Activated CD4-positive, CD25-positive, alpha-beta regulatory T cell (primary cell): ENCODE data around the gene CWC27.

Experiments used
- DNase-seq, 4 experiments: peaks; one replicate each; lab custom pipeline; 2025; lab: John Stamatoyannopoulos, UW

CWC27 gene, protein sequence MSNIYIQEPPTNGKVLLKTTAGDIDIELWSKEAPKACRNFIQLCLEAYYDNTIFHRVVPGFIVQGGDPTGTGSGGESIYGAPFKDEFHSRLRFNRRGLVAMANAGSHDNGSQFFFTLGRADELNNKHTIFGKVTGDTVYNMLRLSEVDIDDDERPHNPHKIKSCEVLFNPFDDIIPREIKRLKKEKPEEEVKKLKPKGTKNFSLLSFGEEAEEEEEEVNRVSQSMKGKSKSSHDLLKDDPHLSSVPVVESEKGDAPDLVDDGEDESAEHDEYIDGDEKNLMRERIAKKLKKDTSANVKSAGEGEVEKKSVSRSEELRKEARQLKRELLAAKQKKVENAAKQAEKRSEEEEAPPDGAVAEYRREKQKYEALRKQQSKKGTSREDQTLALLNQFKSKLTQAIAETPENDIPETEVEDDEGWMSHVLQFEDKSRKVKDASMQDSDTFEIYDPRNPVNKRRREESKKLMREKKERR

GRCh38 chr5:64768358-64769312, at the start of gene CWC27, which contains the start of gene SREK1IP1:
Gene CWC27 (plus strand): TSS chr5:64768930. CDS start chr5:64769147, 217 bp downstream.
Gene SREK1IP1 (minus strand): TSS chr5:64768691. CDS start chr5:64768517, 174 bp downstream.
- DNase-seq = peak; percentile 53 to 64 (median 62)

- DNase-seq = no peak
Measured at GRCh38 chr5:64722588-64722987, 46.1 kb upstream of the CWC27 start.

- no peak for DNase-seq
Measured at GRCh38 chr5:64727150-64727549, 41.6 kb upstream of the CWC27 start.

- no peak for DNase-seq
Measured at GRCh38 chr5:64742411-64742810, 26.3 kb upstream of the CWC27 start.

- DNase-seq = no peak
Measured at GRCh38 chr5:64742821-64743220, 25.9 kb upstream of the CWC27 start.

DNA sequence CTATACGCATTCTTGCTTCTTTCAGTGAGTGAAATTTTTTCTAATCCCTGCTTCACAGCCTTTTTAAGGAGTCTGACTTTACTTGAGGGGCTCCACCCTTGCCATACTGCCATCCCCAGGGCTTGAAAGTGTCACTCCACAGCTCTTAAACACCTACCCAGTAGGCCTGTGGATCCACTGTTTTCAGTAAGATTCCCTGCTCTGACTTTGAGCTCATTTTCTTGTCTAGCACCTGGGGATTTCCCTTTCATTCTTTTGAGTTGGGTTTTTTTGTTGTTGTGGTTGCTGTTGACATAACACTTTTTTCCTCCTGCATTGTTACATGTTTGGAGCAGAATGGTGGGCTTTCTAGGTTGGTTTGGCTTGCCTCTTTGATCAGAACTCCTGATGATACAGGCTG, 23.8 kb upstream of the CWC27 start:
- no peak for DNase-seq

DNA sequence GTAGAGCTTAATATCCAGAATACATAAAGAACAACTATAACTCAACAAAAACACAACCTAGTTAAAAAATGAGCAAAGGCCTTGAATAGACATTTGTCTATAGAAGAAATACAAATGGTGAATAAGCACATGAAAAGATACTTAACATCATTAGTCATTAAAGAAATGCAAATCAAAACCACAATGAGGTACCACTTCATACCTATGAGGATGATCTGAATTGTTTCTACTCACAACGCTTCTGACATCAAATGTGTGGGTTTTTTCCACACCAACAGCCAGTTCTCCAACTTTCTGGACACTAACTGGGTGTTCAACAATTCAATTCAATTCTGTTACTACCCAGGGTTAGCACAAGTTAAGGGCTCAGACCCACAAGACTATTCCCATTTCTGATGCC, 22.3 kb upstream of the CWC27 start:
- no peak for DNase-seq

DNA sequence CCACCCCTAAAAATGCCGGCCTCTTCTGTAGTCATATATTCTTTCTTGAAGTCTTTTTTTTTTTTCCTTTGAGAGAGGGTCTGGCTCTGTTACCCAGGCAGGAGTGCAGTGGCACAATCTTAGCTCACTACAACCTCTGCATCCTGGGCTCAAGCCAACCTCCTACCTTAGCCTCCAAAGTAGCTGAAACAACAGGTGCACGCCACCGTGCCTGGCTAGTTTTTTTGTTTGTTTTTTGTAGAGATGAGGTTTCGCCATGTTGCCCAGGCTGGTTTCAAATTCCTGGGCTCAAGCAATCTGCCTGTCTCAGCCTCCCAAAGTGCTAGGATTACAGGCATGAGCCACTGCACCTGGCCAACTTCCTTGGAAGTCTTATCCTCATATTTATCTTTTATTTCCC, 19.3 kb upstream of the CWC27 start:
- DNase-seq = no peak

DNA sequence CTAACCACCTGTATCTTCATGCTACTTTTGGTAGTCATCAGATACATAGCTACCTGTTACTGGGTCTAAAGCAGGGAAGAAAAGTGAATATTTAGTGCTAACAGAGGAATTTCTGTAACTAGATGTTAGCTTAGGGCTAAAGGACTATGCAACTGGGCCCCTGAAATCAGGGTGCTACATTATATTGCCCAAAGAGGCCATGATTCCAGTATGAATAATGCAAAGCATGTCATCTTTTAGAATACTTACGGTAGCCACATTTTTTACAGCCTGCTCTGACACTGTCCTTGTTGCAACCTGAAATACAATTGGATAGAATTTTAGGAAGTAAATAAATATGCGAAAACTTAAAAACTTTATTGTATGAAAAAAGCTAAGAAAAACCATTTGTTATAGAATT, 14.7 kb upstream of the CWC27 start:
- DNase-seq = no peak

DNA sequence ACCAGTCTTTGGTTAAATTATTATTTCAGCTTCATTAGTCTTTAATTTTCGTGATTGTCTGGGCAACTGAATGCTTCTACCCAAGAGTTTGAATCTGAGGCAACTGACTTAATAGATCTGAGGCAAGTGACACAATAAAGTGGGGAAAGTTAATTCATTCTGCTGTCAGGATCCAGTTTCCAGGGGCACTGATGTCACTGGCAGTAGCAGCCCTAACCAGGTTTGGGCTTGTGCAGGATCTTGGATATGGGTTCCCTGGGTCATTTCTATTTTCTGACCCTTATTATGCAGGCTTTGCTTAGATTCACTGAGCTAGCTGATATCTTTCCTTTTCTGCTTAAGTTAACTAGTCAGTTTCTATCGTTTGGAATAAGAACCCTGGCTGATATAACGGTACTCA, 9.8 kb upstream of the CWC27 start:
- DNase-seq = no peak

DNA sequence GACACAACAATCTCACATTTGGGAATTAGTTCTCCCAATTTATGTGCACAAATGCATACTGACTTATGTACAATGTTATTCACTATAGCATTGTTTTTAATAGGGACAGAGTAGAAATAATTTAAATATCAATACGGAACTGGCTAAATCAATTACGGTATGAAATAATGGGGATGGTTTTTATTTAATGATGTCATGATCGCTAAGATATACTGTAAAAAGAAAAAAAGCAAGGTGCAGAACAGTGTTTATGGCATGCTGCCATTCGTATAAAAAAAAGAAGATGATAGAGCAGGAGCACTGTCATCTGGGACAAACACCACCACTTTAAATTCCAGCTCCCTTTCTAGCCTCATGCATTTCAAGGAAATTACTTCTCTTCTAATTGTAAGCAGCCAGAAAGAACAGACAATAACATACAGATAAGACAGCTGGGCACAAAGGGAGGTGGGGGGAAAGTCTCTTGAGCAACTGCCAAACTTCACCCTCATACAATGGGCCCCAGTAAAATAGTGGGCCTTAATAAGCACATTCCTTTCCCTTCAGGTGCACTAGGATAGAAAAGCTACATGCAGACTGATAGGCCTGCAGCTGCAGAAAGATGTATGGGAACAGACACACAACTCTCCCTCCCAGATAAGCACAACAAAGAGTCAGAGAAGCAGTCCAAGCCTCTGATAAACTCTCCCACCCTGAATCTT, 8.6 kb upstream of the CWC27 start:
- no peak for DNase-seq

GRCh38 chr5:64763948-64764503, 4.7 kb upstream of the CWC27 start:
- no peak for DNase-seq

- DNase-seq = no peak
Measured at GRCh38 chr5:64765804-64766504, 2.8 kb upstream of the CWC27 start.

DNA sequence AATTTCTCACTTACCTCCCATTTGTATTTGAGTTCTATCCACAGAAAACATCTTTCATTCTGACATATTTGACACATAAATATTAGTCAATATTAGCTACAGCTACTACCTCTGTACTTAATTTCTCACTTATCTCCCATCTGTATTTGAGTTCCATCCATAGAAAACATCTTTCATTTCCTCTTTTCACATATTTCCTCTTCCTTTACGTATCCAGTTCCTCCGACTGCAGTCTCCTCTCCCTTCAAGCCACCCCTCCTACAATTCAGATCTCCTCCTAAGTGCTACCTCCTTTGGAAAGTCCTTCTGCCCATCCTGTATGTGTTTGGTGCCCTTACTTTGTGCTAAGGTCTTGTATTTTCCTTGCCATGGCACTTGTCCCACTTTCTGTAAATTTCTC, 1.8 kb upstream of the CWC27 start:
- no peak for DNase-seq

DNA sequence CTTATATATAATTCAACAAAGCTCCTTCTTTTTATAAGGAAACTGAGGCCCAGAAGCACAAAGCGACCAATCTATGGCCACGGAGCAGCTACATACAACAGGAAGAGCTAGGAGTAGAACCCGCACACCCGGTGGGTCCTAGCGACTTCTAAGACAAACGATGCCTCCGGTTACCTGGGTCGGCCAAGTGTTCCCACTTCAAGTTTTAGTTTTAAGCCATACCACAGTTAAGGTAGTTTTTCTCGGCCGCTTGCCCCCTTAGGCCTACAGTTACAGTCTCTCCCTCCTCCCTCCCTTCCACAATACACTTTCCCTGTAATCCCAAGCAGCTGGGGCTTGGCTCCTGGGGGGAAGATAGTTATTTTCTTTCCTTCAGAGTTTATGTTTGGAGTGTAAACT, 772 bp upstream of the CWC27 start:
- no peak for DNase-seq

GRCh38 chr5:64769855-64770254, 1.1 kb downstream of the CWC27 start:
- no peak for DNase-seq

DNA sequence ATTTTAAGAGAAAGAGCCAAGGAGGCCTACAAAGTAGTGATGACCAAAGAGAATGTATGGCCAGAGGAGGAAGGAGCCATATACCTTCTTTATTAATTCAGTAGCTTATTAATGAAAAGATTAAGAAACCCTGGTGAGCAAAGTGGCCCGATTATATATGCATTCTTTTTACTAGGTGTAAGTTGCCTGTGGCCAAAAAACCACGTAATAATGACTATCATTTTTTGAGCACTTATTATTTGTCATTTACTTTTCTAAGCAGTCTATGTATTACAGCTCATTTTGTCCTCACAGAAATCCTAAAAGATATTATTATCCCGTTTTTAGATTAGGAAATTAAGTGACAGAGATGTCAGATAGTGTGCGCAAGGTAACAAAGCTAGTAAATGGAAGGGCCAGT, 3.0 kb downstream of the CWC27 start:
- no peak for DNase-seq

- no peak for DNase-seq
Measured at GRCh38 chr5:64773533-64773932, 4.8 kb downstream of the CWC27 start.

GRCh38 chr5:64775291-64775690, 6.6 kb downstream of the CWC27 start:
- no peak for DNase-seq

GRCh38 chr5:64784451-64785025, 15.8 kb downstream of the CWC27 start:
- peak; percentile 35 to 60 (median 56) for DNase-seq

DNA sequence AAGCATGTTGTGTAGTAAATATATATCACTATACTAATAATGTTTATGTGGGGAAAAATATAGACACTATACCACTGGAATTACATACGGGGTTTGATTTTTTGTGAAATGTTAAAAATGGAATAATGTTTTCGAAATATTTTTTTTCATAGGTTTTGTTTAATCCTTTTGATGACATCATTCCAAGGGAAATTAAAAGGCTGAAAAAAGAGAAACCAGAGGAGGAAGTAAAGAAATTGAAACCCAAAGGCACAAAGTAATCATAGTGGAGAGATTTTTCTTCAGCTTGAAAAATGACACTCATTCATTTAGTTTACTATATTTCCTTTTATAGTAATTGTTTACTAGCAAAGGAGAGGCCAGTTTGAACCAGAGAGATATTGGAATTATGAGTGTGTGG, 17.6 kb downstream of the CWC27 start:
- DNase-seq = no peak
